ENCODE results near the gene GRM1. TPM values are rescaled to one million over a fixed set of nuclear protein-coding genes. Genes with fewer than 3 reads are reported as not detected.

Gene GRM1
- total and polyA plus RNA-seq, 2 experiments from 2014 or later: 0.29 to 0.63 TPM

- Mint-ChIP-seq H3K36me3 (ENCODE audit: low read depth) (no peaks in the 10 kb centered on the region), H3K4me3 (no peak overlapping the region), H3K4me1 (peaks cover 11% of the 10 kb centered on the region; the same call in 2 of the 3 replicates), H3K27me3 (ENCODE audit: insufficient read depth, low read depth, poor library complexity) (peaks cover 3% of the 10 kb centered on the region), H3K27ac (no peak overlapping the region), H3K9me3 (no peaks in the 10 kb centered on the region; the same call in 2 of the 3 replicates)
- Histone ChIP-seq H3K4me3 (no peak overlapping the region), H2AFZ (no peak overlapping the region), H3K4me2 (no peak overlapping the region), H3K36me3 (ENCODE audit: insufficient read depth) (no peaks in the 10 kb centered on the region), H3K9me2 (ENCODE audit: insufficient read depth) (no peaks in the 10 kb centered on the region), H3K4me1 (ENCODE audit: insufficient read depth) (0 out of 2 replicates have a peak, but pooled peaks cover 10% of the 10 kb centered on the region), H3F3A (replicated peaks; ENCODE audit: low read depth) (no peaks in the 10 kb centered on the region), H3K27me3 (ENCODE audit: insufficient read depth) (no peaks in the 10 kb centered on the region), H3K79me2 (replicated peaks; ENCODE audit: insufficient read depth) (no peaks in the 10 kb centered on the region), H3K27ac (ENCODE audit: low read depth) (no peak overlapping the region), H4K20me1 (replicated peaks; ENCODE audit: insufficient read depth) (no peaks in the 10 kb centered on the region)
- TF ChIP-seq ZNF114 (CRISPR knock-in tag; IDR thresholded peaks at IDR 0.05) (no peak), NANOG (IDR thresholded peaks at IDR 0.05; ENCODE audit: borderline replicate concordance) (no peak), ZNF462 (CRISPR knock-in tag; IDR thresholded peaks at IDR 0.05) (no peak), ETS1 (IDR thresholded peaks at IDR 0.05) (no peak), EZH2 (IDR thresholded peaks at IDR 0.05; ENCODE audit: low read depth, unreplicated experiment) (no peak), CREB1 (CRISPR knock-in tag; IDR thresholded peaks at IDR 0.05; ENCODE audit: low read depth) (no peak), POLR2AphosphoS5 (IDR thresholded peaks at IDR 0.05; ENCODE audit: low read depth) (no peak), EZH2phosphoT487 (IDR thresholded peaks at IDR 0.05; ENCODE audit: unreplicated experiment) (no peak), STAT1 (IDR thresholded peaks at IDR 0.05; ENCODE audit: unreplicated experiment) (no peak), ZNF331 (CRISPR knock-in tag; IDR thresholded peaks at IDR 0.05; ENCODE audit: low read depth) (no peak)
- TF ChIP-seq, protein P1, sequence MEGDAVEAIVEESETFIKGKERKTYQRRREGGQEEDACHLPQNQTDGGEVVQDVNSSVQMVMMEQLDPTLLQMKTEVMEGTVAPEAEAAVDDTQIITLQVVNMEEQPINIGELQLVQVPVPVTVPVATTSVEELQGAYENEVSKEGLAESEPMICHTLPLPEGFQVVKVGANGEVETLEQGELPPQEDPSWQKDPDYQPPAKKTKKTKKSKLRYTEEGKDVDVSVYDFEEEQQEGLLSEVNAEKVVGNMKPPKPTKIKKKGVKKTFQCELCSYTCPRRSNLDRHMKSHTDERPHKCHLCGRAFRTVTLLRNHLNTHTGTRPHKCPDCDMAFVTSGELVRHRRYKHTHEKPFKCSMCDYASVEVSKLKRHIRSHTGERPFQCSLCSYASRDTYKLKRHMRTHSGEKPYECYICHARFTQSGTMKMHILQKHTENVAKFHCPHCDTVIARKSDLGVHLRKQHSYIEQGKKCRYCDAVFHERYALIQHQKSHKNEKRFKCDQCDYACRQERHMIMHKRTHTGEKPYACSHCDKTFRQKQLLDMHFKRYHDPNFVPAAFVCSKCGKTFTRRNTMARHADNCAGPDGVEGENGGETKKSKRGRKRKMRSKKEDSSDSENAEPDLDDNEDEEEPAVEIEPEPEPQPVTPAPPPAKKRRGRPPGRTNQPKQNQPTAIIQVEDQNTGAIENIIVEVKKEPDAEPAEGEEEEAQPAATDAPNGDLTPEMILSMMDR (conservative IDR thresholded peaks at IDR 0.05; ENCODE audit: low read depth in 2 of 2): no peak
- ATAC-seq: no peak
- no peak for DNase-seq (ENCODE audit: low spot score)
These were observed 183.9 kb downstream of the GRM1 start for GRCh38 chr6:146212781-146213180.
